HG03342 (cell line): ENCODE data around the gene KBTBD6.
"Not testable (repeated sequence)": the region's sequence is repeated elsewhere in the genome, so short reads cannot be mapped to it uniquely, and the experiment has no call there.

Experiments
- ATAC-seq: cut with Tn5 transposase; IDR thresholded peaks from one replicate; pipeline ENCODE4 v1.9.1; 2021; ENCODE audit warnings: mild to moderate bottlenecking, moderate library complexity; ENCODE audit not compliant: unreplicated experiment

The KBTBD6 gene

GRCh38 chr13:41136396-41137031 lies 3.9 kb upstream of the KBTBD6 start:
- ATAC-seq: no peak

GRCh38 chr13:41133951-41134350 lies 1.3 kb upstream of the KBTBD6 start:
- no peak for ATAC-seq

GRCh38 chr13:41131660-41132511 lies 716 bp downstream of the KBTBD6 start:
- ATAC-seq: not testable (repeated sequence)

GRCh38 chr13:41131189-41131588 lies 1.4 kb downstream of the KBTBD6 start:
- ATAC-seq: not testable (repeated sequence)

GRCh38 chr13:41130356-41130755 lies 2.2 kb downstream of the KBTBD6 start:
- no peak for ATAC-seq

GRCh38 chr13:41127701-41128100 lies 4.9 kb downstream of the KBTBD6 start:
- ATAC-seq: no peak

- ATAC-seq: no peak
Observed at GRCh38 chr13:41122838-41123237, 9.8 kb downstream of the KBTBD6 start.

- ATAC-seq: no peak
Observed at GRCh38 chr13:41117869-41118268, 14.7 kb downstream of the KBTBD6 start.

GRCh38 chr13:41111454-41111853 lies 21.1 kb downstream of the KBTBD6 start:
- ATAC-seq: no peak

- no peak for ATAC-seq
Observed at GRCh38 chr13:41107584-41108014, 25.0 kb downstream of the KBTBD6 start.

GRCh38 chr13:41107104-41107571 lies 25.5 kb downstream of the KBTBD6 start:
- ATAC-seq: no peak

- no peak for ATAC-seq
Observed at GRCh38 chr13:41099986-41100385, 32.6 kb downstream of the KBTBD6 start.

GRCh38 chr13:41098761-41099160 lies 33.8 kb downstream of the KBTBD6 start:
- ATAC-seq: no peak

- ATAC-seq: not testable (repeated sequence)
Observed at GRCh38 chr13:41095681-41096080, 36.9 kb downstream of the KBTBD6 start.

GRCh38 chr13:41085961-41086585 lies 46.5 kb downstream of the KBTBD6 start:
- no peak for ATAC-seq

GRCh38 chr13:41079725-41080124 lies 52.9 kb downstream of the KBTBD6 start:
- no peak for ATAC-seq
